Coronary artery (tissue), 2 donors: ENCODE results near the gene CAPN12.

Experiments used
- DNase-seq: peaks from one replicate; pipeline ENCODE4 v3.0.0-alpha.2; 2017; ENCODE audit warnings: low spot score
- H3K27ac ChIP-seq, 2 donors: fragments of 200-600 bp; sonication (generic); one replicate each; pipeline ENCODE4 v1.5.1; 2016 to 2019
- H3K4me3 ChIP-seq: fragments of 200-600 bp; sonication (generic); 2 replicates; pipeline ENCODE4 v1.5.1; 2016; ENCODE audit warnings: mild to moderate bottlenecking, moderate library complexity
- TF ChIP-seq, protein P1 (sequence below): fragments of 200-600 bp; sonication (generic); IDR thresholded peaks from one replicate; pipeline ENCODE4 v1.5.1; 2019; ENCODE audit warnings: antibody characterized with exemption

The CAPN12 gene

DNA sequence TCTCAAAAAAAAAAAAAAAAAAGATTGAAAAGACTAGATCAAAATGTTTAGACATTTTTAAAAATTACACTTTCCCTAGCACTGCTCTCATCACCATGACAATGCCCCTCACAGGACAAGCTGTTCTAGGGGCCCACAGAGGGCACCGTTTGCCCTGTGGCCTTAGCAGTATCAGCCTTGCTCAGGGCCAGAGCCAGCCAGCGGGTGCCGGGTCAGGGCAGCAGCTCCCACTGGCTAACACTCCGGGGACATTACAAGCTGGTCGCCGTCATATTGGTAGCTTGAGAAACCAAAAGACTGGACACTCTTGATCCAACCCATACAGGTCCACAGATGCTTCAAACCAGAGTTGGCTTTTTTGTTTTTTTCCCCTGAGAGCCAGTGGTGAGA is 18.0 kb downstream of the CAPN12 start:
- TF ChIP-seq, protein P1, sequence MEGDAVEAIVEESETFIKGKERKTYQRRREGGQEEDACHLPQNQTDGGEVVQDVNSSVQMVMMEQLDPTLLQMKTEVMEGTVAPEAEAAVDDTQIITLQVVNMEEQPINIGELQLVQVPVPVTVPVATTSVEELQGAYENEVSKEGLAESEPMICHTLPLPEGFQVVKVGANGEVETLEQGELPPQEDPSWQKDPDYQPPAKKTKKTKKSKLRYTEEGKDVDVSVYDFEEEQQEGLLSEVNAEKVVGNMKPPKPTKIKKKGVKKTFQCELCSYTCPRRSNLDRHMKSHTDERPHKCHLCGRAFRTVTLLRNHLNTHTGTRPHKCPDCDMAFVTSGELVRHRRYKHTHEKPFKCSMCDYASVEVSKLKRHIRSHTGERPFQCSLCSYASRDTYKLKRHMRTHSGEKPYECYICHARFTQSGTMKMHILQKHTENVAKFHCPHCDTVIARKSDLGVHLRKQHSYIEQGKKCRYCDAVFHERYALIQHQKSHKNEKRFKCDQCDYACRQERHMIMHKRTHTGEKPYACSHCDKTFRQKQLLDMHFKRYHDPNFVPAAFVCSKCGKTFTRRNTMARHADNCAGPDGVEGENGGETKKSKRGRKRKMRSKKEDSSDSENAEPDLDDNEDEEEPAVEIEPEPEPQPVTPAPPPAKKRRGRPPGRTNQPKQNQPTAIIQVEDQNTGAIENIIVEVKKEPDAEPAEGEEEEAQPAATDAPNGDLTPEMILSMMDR: no peak
- Histone ChIP-seq H3K4me3 (no peak overlapping the region), H3K27ac (peak overlapping the region; percentile 52 to 95)
- no peak for DNase-seq

DNA sequence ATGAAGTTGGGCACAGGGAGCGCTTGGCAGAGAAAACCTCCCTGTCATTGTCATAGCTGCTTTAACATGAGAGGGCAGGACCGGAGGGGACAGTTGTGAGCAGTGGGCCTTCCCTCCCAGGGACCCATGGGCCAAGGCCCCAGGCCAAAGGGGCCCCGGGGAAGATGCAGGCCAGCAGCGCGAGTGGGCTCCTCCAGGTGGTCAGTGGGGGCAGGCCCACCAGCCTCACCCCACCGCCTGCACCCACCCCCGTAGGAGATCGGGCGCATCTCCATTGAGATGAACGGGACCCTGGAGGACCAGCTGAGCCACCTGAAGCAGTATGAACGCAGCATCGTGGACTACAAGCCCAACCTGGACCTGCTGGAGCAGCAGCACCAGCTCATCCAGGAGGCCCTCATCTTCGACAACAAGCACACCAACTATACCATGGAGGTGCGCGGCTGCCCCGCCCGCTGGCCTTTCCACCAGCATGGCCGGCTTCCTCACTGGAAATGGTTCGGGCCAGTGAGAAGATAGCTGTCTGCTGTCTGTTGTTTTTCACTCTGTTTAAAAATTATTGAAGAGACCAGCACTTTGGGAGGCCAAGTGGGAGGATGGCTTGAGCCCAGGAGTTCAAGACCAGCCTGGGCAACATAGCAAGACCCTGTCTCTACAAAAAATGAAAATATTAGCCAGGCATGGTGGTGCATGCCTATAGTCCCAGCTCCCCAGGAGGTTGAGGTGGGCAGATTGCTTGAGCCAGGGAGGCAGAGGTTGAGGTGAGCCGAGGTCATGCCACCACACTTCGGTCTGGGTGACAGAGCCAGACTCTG is 18.6 kb downstream of the CAPN12 start:
- peak overlapping the region; percentile 13 to 95 for H3K27ac ChIP-seq
- no peak overlapping the region for H3K4me3 ChIP-seq
- TF ChIP-seq, protein P1: no peak
- no peak for DNase-seq

DNA sequence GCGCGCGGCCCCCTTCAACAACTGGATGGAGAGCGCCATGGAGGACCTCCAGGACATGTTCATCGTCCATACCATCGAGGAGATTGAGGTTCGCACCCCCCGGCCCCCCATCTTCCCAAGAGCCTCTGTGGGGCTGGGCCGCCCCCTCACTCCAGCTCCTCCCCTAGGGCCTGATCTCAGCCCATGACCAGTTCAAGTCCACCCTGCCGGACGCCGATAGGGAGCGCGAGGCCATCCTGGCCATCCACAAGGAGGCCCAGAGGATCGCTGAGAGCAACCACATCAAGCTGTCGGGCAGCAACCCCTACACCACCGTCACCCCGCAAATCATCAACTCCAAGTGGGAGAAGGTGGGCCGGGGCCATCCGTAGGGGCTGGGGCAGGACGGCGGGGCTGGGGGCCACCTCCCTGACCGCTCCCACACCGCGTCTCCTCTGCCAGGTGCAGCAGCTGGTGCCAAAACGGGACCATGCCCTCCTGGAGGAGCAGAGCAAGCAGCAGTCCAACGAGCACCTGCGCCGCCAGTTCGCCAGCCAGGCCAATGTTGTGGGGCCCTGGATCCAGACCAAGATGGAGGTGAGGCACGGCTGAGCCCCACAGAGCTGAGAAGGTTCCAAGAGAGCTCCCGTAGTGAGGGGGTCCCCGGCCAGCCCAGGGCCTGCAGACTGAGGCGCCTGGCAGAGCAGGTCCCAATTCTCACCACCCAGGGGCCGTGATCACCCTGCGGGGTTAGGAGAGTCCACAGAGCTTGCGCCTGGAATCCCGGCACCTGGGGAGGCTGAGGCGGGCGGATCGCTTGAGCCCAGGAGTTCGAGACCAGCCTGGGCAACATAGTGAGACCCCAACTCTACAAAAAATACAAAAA is 20.1 kb downstream of the CAPN12 start:
- H3K27ac ChIP-seq: peak overlapping the region; percentile 14 to 95
- TF ChIP-seq, protein P1: no peak
- no peak overlapping the region for H3K4me3 ChIP-seq
- DNase-seq: no peak

DNA sequence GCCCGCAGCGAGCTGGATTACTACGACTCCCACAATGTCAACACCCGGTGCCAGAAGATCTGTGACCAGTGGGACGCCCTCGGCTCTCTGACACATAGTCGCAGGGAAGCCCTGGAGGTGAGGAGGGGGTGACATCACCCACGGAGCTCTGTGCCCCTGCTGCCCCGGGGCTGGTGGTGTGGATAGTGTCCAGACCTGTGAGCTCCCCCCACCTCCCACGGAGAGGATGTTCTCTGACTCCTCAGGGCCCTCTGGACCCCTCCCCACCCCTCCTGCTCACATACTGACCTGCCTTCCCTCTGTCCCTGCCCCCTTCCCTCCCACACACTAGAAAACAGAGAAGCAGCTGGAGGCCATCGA is 20.7 kb downstream of the CAPN12 start:
- Histone ChIP-seq H3K27ac (peak overlapping the region; percentile 83 to 95), H3K4me3 (no peak overlapping the region)
- TF ChIP-seq, protein P1: no peak
- DNase-seq: no peak

DNA sequence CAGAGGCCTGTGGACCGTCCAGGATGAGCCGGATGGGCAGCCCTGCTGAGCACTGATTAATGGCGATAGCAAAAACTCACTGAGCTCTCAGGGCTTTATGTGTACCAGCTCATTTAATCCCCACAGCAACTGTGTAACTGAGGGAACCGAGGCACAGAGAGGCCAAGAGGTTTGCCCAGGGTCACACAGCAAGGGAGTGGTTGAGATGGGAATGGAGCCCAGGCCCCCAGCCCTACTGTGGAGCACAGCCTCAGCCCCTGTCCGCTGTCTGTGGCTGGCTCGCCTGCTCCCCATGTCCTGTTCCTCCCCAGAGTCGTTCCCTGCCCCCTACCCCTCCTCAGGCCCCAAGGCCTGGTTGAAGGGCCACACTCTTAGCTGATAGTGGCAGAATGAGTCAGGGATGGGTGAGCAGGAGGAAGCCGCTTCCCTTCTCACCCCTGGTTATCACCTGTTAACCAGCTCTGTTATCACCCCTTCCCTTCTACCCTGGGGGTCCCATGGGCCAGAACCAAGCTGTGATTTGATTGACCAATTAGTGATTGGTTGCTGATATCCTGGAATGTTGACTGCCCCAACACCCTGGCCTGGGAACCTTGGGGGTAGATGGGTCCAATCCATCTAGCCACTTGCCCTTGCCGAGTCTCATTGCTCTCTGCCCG is 21.2 kb downstream of the CAPN12 start:
- peak overlapping the region; percentile 83 to 95 for H3K27ac ChIP-seq
- DNase-seq: no peak
- TF ChIP-seq, protein P1: no peak

DNA sequence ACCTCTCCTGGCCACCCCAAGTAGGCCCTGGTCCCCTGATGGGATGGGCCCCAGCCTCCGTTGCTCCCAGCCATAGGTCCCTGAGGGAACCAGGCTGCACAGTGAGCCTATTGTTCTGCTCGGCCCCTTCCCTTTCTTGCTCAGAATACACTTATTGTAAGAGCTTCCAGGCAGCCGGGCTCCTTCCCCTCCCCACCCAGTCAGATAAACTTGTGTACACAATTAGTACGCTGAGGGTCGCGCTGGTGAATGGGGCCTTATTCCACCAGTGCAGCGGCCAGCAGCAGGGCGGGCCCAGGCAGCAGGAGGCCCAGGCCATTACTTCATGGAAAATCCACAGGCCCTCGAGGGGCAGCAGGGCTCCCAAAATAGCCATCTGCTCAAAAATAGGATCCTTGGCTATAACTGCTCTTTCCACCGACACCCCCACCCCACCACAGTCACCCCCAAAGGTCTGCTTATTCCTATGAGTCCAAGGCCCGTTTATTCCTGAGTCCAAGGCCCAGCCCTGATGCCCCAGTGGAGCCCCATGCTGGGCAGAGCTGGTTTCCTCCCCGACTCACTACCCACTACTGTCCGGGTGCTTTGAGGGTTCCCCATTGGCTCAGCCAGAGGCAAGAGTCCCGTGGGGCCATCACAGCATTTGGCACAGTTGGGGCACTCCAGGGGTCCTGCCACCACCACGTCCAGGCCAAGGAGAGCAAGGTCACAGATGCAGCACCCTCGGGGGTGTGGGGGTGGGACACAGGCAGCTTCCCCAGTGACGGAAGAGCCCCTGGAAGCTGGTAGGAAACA is 22.1 kb downstream of the CAPN12 start:
- Histone ChIP-seq H3K4me3 (no peak overlapping the region), H3K27ac (peak overlapping the region; percentile 83 to 95)
- TF ChIP-seq, protein P1: no peak
- no peak for DNase-seq

More for the DNA sequence above, 21.2 kb downstream of the CAPN12 start:
- no peak overlapping the region for H3K4me3 ChIP-seq
